Nephron progenitor cell (in vitro differentiated cells): ENCODE results near the gene RAPGEF2.

Experiments used
- DNase-seq: peaks from one replicate; pipeline ENCODE4 v3.0.0; 2021
- H3K27ac Mint-ChIP-seq: 2 replicates; pipeline ENCODE4 v1.8.0; 2021; ENCODE audit warnings: mild to moderate bottlenecking, moderate library complexity, mixed read lengths
- H3K27me3 Mint-ChIP-seq: 2 replicates; pipeline ENCODE4 v1.8.0; 2021; ENCODE audit warnings: mild to moderate bottlenecking, low read depth, mixed read lengths; ENCODE audit not compliant: poor library complexity
- H3K36me3 Mint-ChIP-seq: 2 replicates; pipeline ENCODE4 v1.8.0; 2021; ENCODE audit warnings: low read depth, mixed read lengths
- H3K4me1 Mint-ChIP-seq: 2 replicates; pipeline ENCODE4 v1.8.0; 2021; ENCODE audit warnings: mixed read lengths
- H3K4me3 Mint-ChIP-seq: 2 replicates; pipeline ENCODE4 v1.8.0; 2021; ENCODE audit warnings: mild to moderate bottlenecking, moderate library complexity, mixed read lengths
- H3K9me3 Mint-ChIP-seq: 2 replicates; pipeline ENCODE4 v1.8.0; 2021; ENCODE audit warnings: mild to moderate bottlenecking, moderate library complexity, mixed read lengths
- CTCF ChIP-seq: fragments of 200-600 bp; sonication (generic); IDR thresholded peaks from 2 replicates; pipeline ENCODE4 v1.5.0; 2021; ENCODE audit warnings: antibody characterized with exemption

The RAPGEF2 gene

GRCh38 chr4:159296061-159296460, 193.2 kb downstream of the RAPGEF2 start:
- H3K4me1 Mint-ChIP-seq = no peaks in the 10 kb centered on the region
- H3K9me3 Mint-ChIP-seq = no peaks in the 10 kb centered on the region
- no peak overlapping the region for H3K4me3 Mint-ChIP-seq
- no peaks in the 10 kb centered on the region for H3K27me3 Mint-ChIP-seq
- H3K36me3 Mint-ChIP-seq = no peaks in the 10 kb centered on the region
- no peak for DNase-seq
- no peak overlapping the region for H3K27ac Mint-ChIP-seq
- TF ChIP-seq CTCF = no peak

- no peak for TF ChIP-seq CTCF
- no peak overlapping the region for H3K4me3 Mint-ChIP-seq
- H3K4me1 Mint-ChIP-seq = no peaks in the 10 kb centered on the region
- no peak overlapping the region for H3K27ac Mint-ChIP-seq
- H3K27me3 Mint-ChIP-seq = no peaks in the 10 kb centered on the region
- no peaks in the 10 kb centered on the region for H3K9me3 Mint-ChIP-seq
- no peaks in the 10 kb centered on the region for H3K36me3 Mint-ChIP-seq
- no peak for DNase-seq
Measured at GRCh38 chr4:159297091-159297490, 194.2 kb downstream of the RAPGEF2 start.

GRCh38 chr4:159298502-159298901, 195.6 kb downstream of the RAPGEF2 start:
- no peaks in the 10 kb centered on the region for H3K4me1 Mint-ChIP-seq
- no peak for TF ChIP-seq CTCF
- no peak overlapping the region for H3K4me3 Mint-ChIP-seq
- H3K36me3 Mint-ChIP-seq = no peaks in the 10 kb centered on the region
- no peak for DNase-seq
- H3K9me3 Mint-ChIP-seq = no peaks in the 10 kb centered on the region
- peak overlapping the region; percentile 29 for H3K27ac Mint-ChIP-seq
- no peaks in the 10 kb centered on the region for H3K27me3 Mint-ChIP-seq

GRCh38 chr4:159303435-159303834, 200.6 kb downstream of the RAPGEF2 start:
- no peak for TF ChIP-seq CTCF
- no peak for DNase-seq
- Mint-ChIP-seq H3K4me1 (no peaks in the 10 kb centered on the region), H3K4me3 (no peak overlapping the region), H3K9me3 (peaks cover 4% of the 10 kb centered on the region), H3K36me3 (peaks cover 20% of the 10 kb centered on the region), H3K27me3 (no peaks in the 10 kb centered on the region), H3K27ac (no peak overlapping the region)

- peaks cover 4% of the 10 kb centered on the region for H3K9me3 Mint-ChIP-seq
- DNase-seq = no peak
- peaks cover 20% of the 10 kb centered on the region for H3K36me3 Mint-ChIP-seq
- TF ChIP-seq CTCF = no peak
- no peak overlapping the region for H3K27ac Mint-ChIP-seq
- no peaks in the 10 kb centered on the region for H3K4me1 Mint-ChIP-seq
- H3K27me3 Mint-ChIP-seq = no peaks in the 10 kb centered on the region
- no peak overlapping the region for H3K4me3 Mint-ChIP-seq
Measured at GRCh38 chr4:159305129-159305528, 202.2 kb downstream of the RAPGEF2 start.

- no peaks in the 10 kb centered on the region for H3K4me1 Mint-ChIP-seq
- no peak overlapping the region for H3K27ac Mint-ChIP-seq
- DNase-seq = no peak
- peaks cover 20% of the 10 kb centered on the region for H3K36me3 Mint-ChIP-seq
- no peaks in the 10 kb centered on the region for H3K27me3 Mint-ChIP-seq
- H3K4me3 Mint-ChIP-seq = no peak overlapping the region
- peaks cover 4% of the 10 kb centered on the region for H3K9me3 Mint-ChIP-seq
- no peak for TF ChIP-seq CTCF
Measured at GRCh38 chr4:159307929-159308328, 205.1 kb downstream of the RAPGEF2 start.
